HUES48 (cell line): ENCODE results near the gene TMEM243.

Source experiments
- H3K27ac ChIP-seq: one replicate; pipeline ENCODE4 v1.7.0; 2013; ENCODE audit warnings: low read depth, low read length, inconsistent platforms
- H3K27me3 ChIP-seq: 2 replicates; pipeline ENCODE4 v1.6.1; 2013; ENCODE audit warnings: mild to moderate bottlenecking, low read length; ENCODE audit not compliant: control insufficient read depth, insufficient read depth
- H3K36me3 ChIP-seq: 2 replicates; pipeline ENCODE4 v1.6.1; 2013; ENCODE audit warnings: low read length; ENCODE audit not compliant: control insufficient read depth, insufficient read depth
- H3K4me1 ChIP-seq: 2 replicates; pipeline ENCODE4 v1.6.1; 2013; ENCODE audit warnings: mild to moderate bottlenecking, low read length; ENCODE audit not compliant: control insufficient read depth, insufficient read depth
- H3K4me3 ChIP-seq: 2 replicates; pipeline ENCODE4 v1.5.1; 2013; ENCODE audit warnings: mild to moderate bottlenecking, low read depth, low read length
- H3K9ac ChIP-seq: 2 replicates; pipeline ENCODE4 v1.6.1; 2013; ENCODE audit warnings: mild to moderate bottlenecking, low read depth, low read length, moderate library complexity
- H3K9me3 ChIP-seq: 2 replicates; pipeline ENCODE4 v1.6.1; 2013; ENCODE audit warnings: low read length; ENCODE audit not compliant: control insufficient read depth, insufficient read depth

TMEM243 gene

GRCh38 chr7:87146740-87147386 is 72.7 kb downstream of the TMEM243 start:
- Histone ChIP-seq H3K9me3 (no peaks in the 10 kb centered on the region), H3K36me3 (no peaks in the 10 kb centered on the region), H3K9ac (no peak overlapping the region), H3K4me1 (no peaks in the 10 kb centered on the region; the same call in 1 of the 2 replicates), H3K27ac (no peak overlapping the region), H3K27me3 (no peaks in the 10 kb centered on the region), H3K4me3 (no peak overlapping the region)
